GM23248 (cell line): ENCODE results near the gene TBC1D21. TPM values are rescaled to one million over a fixed set of nuclear protein-coding genes. Genes with fewer than 3 reads are reported as not detected.

Experiments
- DNase-seq: peaks from one replicate; pipeline ENCODE4 v3.0.0-alpha.2; 2015
- H2AFZ ChIP-seq: fragments of 200-600 bp; sonication (generic); 2 replicates; pipeline ENCODE4 v1.6.1; 2016; ENCODE audit warnings: antibody characterized with exemption
- H3F3A ChIP-seq: fragments of 200-600 bp; sonication (generic); 2 replicates; pipeline ENCODE4 v1.6.1; 2016; ENCODE audit warnings: mild to moderate bottlenecking, antibody characterized with exemption, mixed run types; ENCODE audit not compliant: insufficient read depth
- H3K27ac ChIP-seq: fragments of 200-600 bp; sonication (generic); 2 replicates; pipeline ENCODE4 v1.5.1; 2016; ENCODE audit warnings: mild to moderate bottlenecking
- H3K27me3 ChIP-seq: fragments of 200-600 bp; sonication (generic); replicated peaks from 2 replicates; pipeline ENCODE4 v1.6.1; 2016; ENCODE audit warnings: mild to moderate bottlenecking; ENCODE audit not compliant: insufficient read depth
- H3K36me3 ChIP-seq: fragments of 200-600 bp; sonication (generic); 2 replicates; pipeline ENCODE4 v1.6.1; 2016; ENCODE audit warnings: low read depth, mild to moderate bottlenecking
- H3K4me1 ChIP-seq: fragments of 200-600 bp; sonication (generic); 2 replicates; pipeline ENCODE4 v1.6.1; 2016; ENCODE audit warnings: mild to moderate bottlenecking; ENCODE audit not compliant: insufficient read depth
- H3K4me2 ChIP-seq: fragments of 200-600 bp; sonication (generic); one replicate; pipeline ENCODE4 v1.6.1; 2016; ENCODE audit warnings: mild to moderate bottlenecking; ENCODE audit not compliant: unreplicated experiment
- H3K4me3 ChIP-seq: fragments of 200-600 bp; sonication (generic); 2 replicates; pipeline ENCODE4 v1.5.1; 2016; ENCODE audit warnings: mild to moderate bottlenecking
- H3K79me2 ChIP-seq: fragments of 200-600 bp; sonication (generic); 2 replicates; pipeline ENCODE4 v1.6.1; 2016; ENCODE audit warnings: mild to moderate bottlenecking; ENCODE audit not compliant: insufficient read depth
- H3K9ac ChIP-seq: fragments of 200-600 bp; sonication (generic); 2 replicates; pipeline ENCODE4 v1.6.1; 2016; ENCODE audit warnings: mild to moderate bottlenecking
- H3K9me2 ChIP-seq: fragments of 200-600 bp; sonication (generic); 2 replicates; pipeline ENCODE4 v1.6.1; 2016; ENCODE audit warnings: mixed run types, mild to moderate bottlenecking, moderate library complexity; ENCODE audit not compliant: insufficient read depth
- H3K9me3 ChIP-seq: fragments of 200-600 bp; sonication (generic); one replicate; pipeline ENCODE4 v1.6.1; 2017; ENCODE audit warnings: low read depth
- H4K20me1 ChIP-seq: fragments of 200-600 bp; sonication (generic); 2 replicates; pipeline ENCODE4 v1.6.0; 2016; ENCODE audit not compliant: insufficient read depth
- EZH2 ChIP-seq: fragments of 200-600 bp; sonication (generic); IDR thresholded peaks from 2 replicates; pipeline ENCODE4 v1.6.1; 2018; ENCODE audit warnings: antibody characterized with exemption, mild to moderate bottlenecking; ENCODE audit not compliant: insufficient read depth, poor library complexity, severe bottlenecking
- EZH2phosphoT487 ChIP-seq: fragments of 200-600 bp; sonication (generic); IDR thresholded peaks from 2 replicates; pipeline ENCODE4 v1.6.1; 2018; ENCODE audit warnings: antibody characterized with exemption, moderate library complexity, mild to moderate bottlenecking, low read depth; ENCODE audit not compliant: insufficient read depth
- WGBS, 2 experiments: methylation state at CpG; one replicate each; pipeline ENCODE4 v1.1.6; 2015 to 2017; ENCODE audit warnings: low lambda C conversion rate in 2 of 2, low coverage in 1 of 2; ENCODE audit errors: missing lambda C conversion rate in 2 of 2; 5-methylcytosine and 5-hydroxymethylcytosine counted together
- in situ Hi-C: fragments of 300-500 bp; cut with MboI; formaldehyde crosslinking; loops from 2 replicates; pipeline ENCODE4 v1.15.0; 2020
- polyA plus RNA-seq: library from polyadenylated mRNA; unstranded; fragments of >200 nt; fragmentation: Nextera tagmentation; extraction: Ambion mirVana; gene quantifications from 2 replicates; pipeline ENCODE4 v1.2.1, GENCODE V29; 2016
- total RNA-seq: library from RNA; depleted of rRNA; stranded (reverse); fragments of >200 nt; shearing (Covaris generic); gene quantifications from 2 replicates; pipeline ENCODE4 v1.2.3, GENCODE V29; 2014

The TBC1D21 gene
- total and polyA plus RNA-seq, 2 experiments from 2014 or later: not detected

DNA sequence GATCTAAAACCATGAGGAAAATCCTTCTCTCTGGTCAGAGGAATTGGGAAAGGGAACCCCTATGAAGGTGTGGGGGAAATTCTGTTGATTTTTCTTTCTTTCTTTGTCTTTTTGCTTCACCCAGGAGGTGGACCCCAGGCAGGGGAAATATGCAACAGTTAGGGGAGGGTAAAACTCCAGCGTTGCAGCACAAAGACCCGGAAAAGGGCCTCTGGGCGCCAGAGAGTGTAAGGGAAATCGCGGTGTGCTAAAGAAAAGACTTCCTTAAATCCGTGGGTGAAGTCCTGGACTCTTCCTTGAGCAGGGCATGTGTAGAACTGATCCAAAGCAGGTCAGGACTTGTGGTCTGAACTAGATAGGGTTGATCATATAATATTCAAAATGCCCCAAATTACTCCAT lies 11.1 kb upstream of the TBC1D21 start:
- Histone ChIP-seq H3K4me1 (no peaks in the 10 kb centered on the region), H3F3A (no peaks in the 10 kb centered on the region), H3K4me2 (no peak overlapping the region), H3K9me3 (no peaks in the 10 kb centered on the region), H3K27me3 (peaks cover 79% of the 10 kb centered on the region), H3K79me2 (no peaks in the 10 kb centered on the region), H3K9ac (no peak overlapping the region), H3K36me3 (no peaks in the 10 kb centered on the region), H2AFZ (no peak overlapping the region), H3K4me3 (no peak overlapping the region), H3K9me2 (no peaks in the 10 kb centered on the region), H4K20me1 (no peaks in the 10 kb centered on the region), H3K27ac (no peak overlapping the region)
- TF ChIP-seq EZH2 (no peak), EZH2phosphoT487 (no peak)
- in situ Hi-C loops: no loop called here
- DNase-seq: no peak
- WGBS, 2 experiments: 38 to 47% methylated on average over 6 of the region's 6 CpGs

DNA sequence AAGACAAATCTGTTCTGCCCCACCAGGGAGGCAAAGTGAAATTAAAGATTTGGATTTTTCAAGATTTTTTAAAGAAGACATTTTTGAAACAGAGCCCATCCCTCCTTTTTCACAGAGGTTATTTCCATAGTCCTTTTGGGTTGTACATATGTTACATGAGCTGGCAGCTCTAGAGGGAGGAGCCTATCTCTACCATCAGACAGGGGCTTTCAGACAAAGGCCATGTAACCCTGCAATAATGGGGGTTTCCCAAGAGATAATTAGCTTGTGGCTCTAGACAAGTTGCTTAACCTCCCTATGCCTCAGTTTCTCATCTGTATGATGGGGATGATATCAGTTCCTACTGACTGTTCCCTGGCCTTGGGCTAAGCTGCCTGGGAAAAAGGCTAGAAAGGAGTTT lies 8.0 kb upstream of the TBC1D21 start:
- Histone ChIP-seq H3K4me3 (no peak overlapping the region), H2AFZ (no peak overlapping the region), H3K4me1 (no peaks in the 10 kb centered on the region), H4K20me1 (no peaks in the 10 kb centered on the region), H3K79me2 (no peaks in the 10 kb centered on the region), H3K27ac (no peak overlapping the region), H3K9me2 (no peaks in the 10 kb centered on the region), H3K9ac (no peak overlapping the region), H3K9me3 (no peaks in the 10 kb centered on the region), H3K4me2 (no peak overlapping the region), H3K36me3 (no peaks in the 10 kb centered on the region), H3K27me3 (peaks cover 81% of the 10 kb centered on the region), H3F3A (no peaks in the 10 kb centered on the region)
- in situ Hi-C loops: no loop called here
- DNase-seq: no peak
- TF ChIP-seq EZH2 (no peak), EZH2phosphoT487 (no peak)

- Histone ChIP-seq H3K4me2 (no peak overlapping the region), H3K9me2 (no peaks in the 10 kb centered on the region), H3K4me3 (no peak overlapping the region), H3K9ac (no peak overlapping the region), H3K4me1 (peaks cover 1% of the 10 kb centered on the region), H3K79me2 (no peaks in the 10 kb centered on the region), H3K27ac (no peak overlapping the region), H3K9me3 (no peaks in the 10 kb centered on the region), H3K36me3 (no peaks in the 10 kb centered on the region), H3K27me3 (peaks cover 76% of the 10 kb centered on the region), H4K20me1 (no peaks in the 10 kb centered on the region), H3F3A (no peaks in the 10 kb centered on the region), H2AFZ (no peak overlapping the region)
- 25 to 34% methylated on average over 6 of the region's 6 CpGs for WGBS, 2 experiments
- no peak for DNase-seq
- no peak for TF ChIP-seq EZH2
- in situ Hi-C loops: no loop called here
Measured at GRCh38 chr15:73865904-73866303, 7.5 kb upstream of the TBC1D21 start.

DNA sequence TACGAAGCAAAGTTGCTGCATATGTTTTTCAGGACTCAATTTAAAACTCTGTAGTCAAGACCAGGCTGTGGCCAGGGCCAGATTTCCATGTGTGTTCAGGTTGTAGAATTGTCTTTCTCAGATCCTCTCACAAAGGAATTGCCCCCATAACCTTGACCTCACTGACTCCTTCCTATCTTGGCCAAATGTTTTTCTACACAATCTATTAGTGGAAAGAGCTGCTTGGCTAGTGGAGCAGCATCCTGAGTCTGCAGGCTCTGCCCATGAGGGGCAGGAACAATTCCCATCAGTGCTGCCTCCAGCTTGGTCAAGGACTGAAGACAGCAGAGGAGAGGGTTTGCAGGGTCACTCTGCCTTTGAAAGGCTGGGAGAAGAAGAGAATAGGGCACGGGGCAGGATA lies 6.9 kb upstream of the TBC1D21 start:
- H3K27ac ChIP-seq: no peak overlapping the region
- H3K4me3 ChIP-seq: no peak overlapping the region
- no peaks in the 10 kb centered on the region for H3K9me3 ChIP-seq
- no peak overlapping the region for H3K4me2 ChIP-seq
- no peaks in the 10 kb centered on the region for H3K36me3 ChIP-seq
- H3K9ac ChIP-seq: no peak overlapping the region
- TF ChIP-seq EZH2phosphoT487 (no peak), EZH2 (no peak)
- H4K20me1 ChIP-seq: no peaks in the 10 kb centered on the region
- peaks cover 70% of the 10 kb centered on the region for H3K27me3 ChIP-seq
- H3F3A ChIP-seq: 0 out of 2 replicates have a peak, but pooled peaks cover 2% of the 10 kb centered on the region
- 43 to 53% methylated on average over 2 of the region's 2 CpGs for WGBS, 2 experiments
- H2AFZ ChIP-seq: no peak overlapping the region
- H3K9me2 ChIP-seq: no peaks in the 10 kb centered on the region
- no peaks in the 10 kb centered on the region for H3K79me2 ChIP-seq
- in situ Hi-C loops: no loop called here
- peaks cover 7% of the 10 kb centered on the region for H3K4me1 ChIP-seq
- DNase-seq: no peak

- H3K4me2 ChIP-seq: no peak overlapping the region
- H2AFZ ChIP-seq: no peak overlapping the region
- H3K36me3 ChIP-seq: no peaks in the 10 kb centered on the region
- no peaks in the 10 kb centered on the region for H4K20me1 ChIP-seq
- H3K4me3 ChIP-seq: no peak overlapping the region
- H3F3A ChIP-seq: peaks cover 7% of the 10 kb centered on the region
- 22 to 27% methylated on average over 6 of the region's 6 CpGs for WGBS, 2 experiments
- H3K9me3 ChIP-seq: no peaks in the 10 kb centered on the region
- no peaks in the 10 kb centered on the region for H3K9me2 ChIP-seq
- H3K9ac ChIP-seq: no peak overlapping the region
- H3K79me2 ChIP-seq: no peaks in the 10 kb centered on the region
- peaks cover 9% of the 10 kb centered on the region for H3K4me1 ChIP-seq
- peaks cover 67% of the 10 kb centered on the region for H3K27me3 ChIP-seq
- no peak overlapping the region for H3K27ac ChIP-seq
- TF ChIP-seq EZH2phosphoT487 (no peak), EZH2 (no peak)
- DNase-seq: no peak
- in situ Hi-C loops: no loop called here
Measured at GRCh38 chr15:73866881-73867410, 6.4 kb upstream of the TBC1D21 start.
